ENCODE data around the gene EI24. TPM values are rescaled to one million over a fixed set of nuclear protein-coding genes. Genes with fewer than 3 reads are reported as not detected.

Gene EI24
- total RNA-seq, 1 donor from 2014 or later = 122 TPM

GRCh38 chr11:125583496-125583895 is 14.2 kb downstream of the EI24 start:
- no peak for DNase-seq

- no peak for DNase-seq
Measured at GRCh38 chr11:125585487-125585886, 16.2 kb downstream of the EI24 start.

GRCh38 chr11:125586623-125587022 is 17.3 kb downstream of the EI24 start:
- DNase-seq = no peak

GRCh38 chr11:125587480-125587879 is 18.2 kb downstream of the EI24 start:
- DNase-seq = no peak

GRCh38 chr11:125588505-125588904 is 19.2 kb downstream of the EI24 start:
- peak; percentile 48 for DNase-seq

- peak; percentile 57 for DNase-seq
Measured at GRCh38 chr11:125591649-125592304, 22.5 kb downstream of the EI24 start.

- peak; percentile 100 for DNase-seq
Measured at GRCh38 chr11:125592305-125593113, 23.2 kb downstream of the EI24 start, which contains the start of gene STT3A. Gene STT3A, plus strand, starts transcription at chr11:125592852. Its CDS starts 3,064 bp downstream, at chr11:125595916.

GRCh38 chr11:125593114-125593820 is 24.0 kb downstream of the EI24 start:
- DNase-seq = peak; percentile 42

- DNase-seq = no peak
Measured at GRCh38 chr11:125594958-125595357, 25.7 kb downstream of the EI24 start.

GRCh38 chr11:125600663-125601062 is 31.4 kb downstream of the EI24 start:
- no peak for DNase-seq

GRCh38 chr11:125603207-125603606 is 33.9 kb downstream of the EI24 start:
- DNase-seq = no peak

- no peak for DNase-seq
Measured at GRCh38 chr11:125605417-125605816, 36.1 kb downstream of the EI24 start.

- DNase-seq = no peak
Measured at GRCh38 chr11:125609545-125609944, 40.3 kb downstream of the EI24 start.

GRCh38 chr11:125618383-125618782 is 49.1 kb downstream of the EI24 start:
- DNase-seq = no peak

GRCh38 chr11:125621995-125622394 is 52.7 kb downstream of the EI24 start:
- DNase-seq = peak; percentile 56

- no peak for DNase-seq
Measured at GRCh38 chr11:125623064-125623463, 53.8 kb downstream of the EI24 start.

- DNase-seq = no peak
Measured at GRCh38 chr11:125624756-125625213, 55.5 kb downstream of the EI24 start, which contains the start of gene CHEK1. Gene CHEK1, plus strand, starts transcription at chr11:125625163. Its CDS starts 1,606 bp downstream, at chr11:125626769.

GRCh38 chr11:125625225-125625629 is 56.0 kb downstream of the EI24 start:
- DNase-seq = no peak

GRCh38 chr11:125625630-125626287 is 56.5 kb downstream of the EI24 start:
- DNase-seq = peak; percentile 94

- DNase-seq = peak; percentile 69
Measured at GRCh38 chr11:125626288-125626950, 57.1 kb downstream of the EI24 start.

- peak; percentile 28 for DNase-seq
Measured at GRCh38 chr11:125627236-125627910, 58.1 kb downstream of the EI24 start.
